Measurements from ENCODE around the gene PRTG. TPM values are rescaled to one million over a fixed set of nuclear protein-coding genes. Genes with fewer than 3 reads are reported as not detected.

The PRTG gene
- total and polyA plus RNA-seq, 9 of the 15 experiments (the other 6 are each of a cell fraction or from before 2014, with no cell fraction given) = under 0.01 to 0.14 (median 0.06) TPM; not detected in 1

GRCh38 chr15:55574096-55574495 lies 168.9 kb downstream of the PRTG start:
- Histone ChIP-seq H3K9me3 (replicated peaks; ENCODE audit: control insufficient read depth, insufficient read depth, low read depth, low read length) (no peaks in the 10 kb centered on the region), H3K4me1 (replicated peaks in 1 of 2; ENCODE audit: control insufficient read depth in 2 of 2, insufficient read depth in 2 of 2, low read length in 2 of 2) (no peaks in the 10 kb centered on the region), H4K20me1 (replicated peaks; ENCODE audit: control insufficient read depth, insufficient read depth, low read length) (no peaks in the 10 kb centered on the region), H3K9me1 (ENCODE audit: control insufficient read depth, insufficient read depth, low read length) (no peaks in the 10 kb centered on the region), H3K9ac (ENCODE audit: insufficient read depth in 1 of 2, low read depth in 2 of 2, low read length in 2 of 2) (no peak overlapping the region), H3K27me3 (ENCODE audit: control insufficient read depth in 2 of 2, insufficient read depth in 2 of 2, low read length in 2 of 2) (no peaks in the 10 kb centered on the region), H3K4me2 (ENCODE audit: insufficient read depth, low read length) (no peak overlapping the region), H3K36me3 (ENCODE audit: control insufficient read depth, insufficient read depth, low read length) (no peaks in the 10 kb centered on the region), H3K79me2 (ENCODE audit: control insufficient read depth, insufficient read depth, low read length) (no peaks in the 10 kb centered on the region), H2AFZ (ENCODE audit: low read depth, low read length) (no peak overlapping the region), H3K4me3 (no peak overlapping the region), H3K27ac (ENCODE audit: extremely low read depth, low read depth, low read length) (no peak overlapping the region)
- in situ Hi-C loops (cut with MboI) (no loop called here), intact Hi-C loops (cut with micrococcal nuclease) (no loop called here)
- CTCF ChIA-PET (ENCODE audit: low intra/inter-chr PET ratio) = no interaction called here
- 0% methylated on average over 2 of the region's 2 CpGs for WGBS (ENCODE audit: insufficient coverage, low coverage, missing lambda C conversion rate)
- FAIRE-seq (no peak), DNase-seq (ENCODE audit: extremely low read depth in 1 of 4, low spot score in 3 of 4) (no peak), ATAC-seq (no peak)
- POLR2A ChIA-PET = no interaction called here
- BruUV-seq (replicated peaks) = no TSS peak
- TF ChIP-seq SIN3B (IDR thresholded peaks at IDR 0.05; ENCODE audit: low read depth) = no peak
- TF ChIP-seq ZBTB7A (IDR thresholded peaks at IDR 0.05; ENCODE audit: borderline replicate concordance, control insufficient read depth, low read depth, low read length) = no peak
- no peak for TF ChIP-seq THAP7 (CRISPR knock-in tag; IDR thresholded peaks at IDR 0.05)
- no peak for TF ChIP-seq CHD7 (IDR thresholded peaks at IDR 0.05; ENCODE audit: low read depth, low read length)
- no peak for TF ChIP-seq SRSF9 (IDR thresholded peaks at IDR 0.05; ENCODE audit: borderline replicate concordance, low read depth, low read length)
- TF ChIP-seq ZNF124 (CRISPR knock-in tag; IDR thresholded peaks at IDR 0.05) = no peak
- no peak for TF ChIP-seq NR2C1 (IDR thresholded peaks at IDR 0.05)
- no peak for TF ChIP-seq NR2C1 (tag; IDR thresholded peaks at IDR 0.05)
- TF ChIP-seq BRCA1 (IDR thresholded peaks at IDR 0.05) = no peak
- TF ChIP-seq BRCA1 (CRISPR knock-in tag; IDR thresholded peaks at IDR 0.05) = no peak
- no peak for TF ChIP-seq KLF6 (CRISPR knock-in tag; IDR thresholded peaks at IDR 0.05; ENCODE audit: borderline replicate concordance)
- no peak for TF ChIP-seq RBM39 (optimal IDR thresholded peaks at IDR 0.05; ENCODE audit: low read depth, low read length)
- TF ChIP-seq SMARCA4 (IDR thresholded peaks at IDR 0.05) = no peak
- TF ChIP-seq TAF1 (IDR thresholded peaks at IDR 0.05; ENCODE audit: control insufficient read depth, extremely low read depth, insufficient read depth, low read length, severe bottlenecking) = no peak

All from K562 (cell line).